Right forelimb (tissue), 1 donor: ENCODE data around the gene NINJ1.
A peak's percentile ranks its signal among the peaks of the same experiment; 100 is the strongest.
"Not testable (repeated sequence)": the region's sequence is repeated elsewhere in the genome, so short reads cannot be mapped to it uniquely, and the experiment has no call there.

Experiments
- DNase-seq: peaks from one replicate; pipeline ENCODE4 v3.0.0-alpha.2; 2018

Gene NINJ1

DNA sequence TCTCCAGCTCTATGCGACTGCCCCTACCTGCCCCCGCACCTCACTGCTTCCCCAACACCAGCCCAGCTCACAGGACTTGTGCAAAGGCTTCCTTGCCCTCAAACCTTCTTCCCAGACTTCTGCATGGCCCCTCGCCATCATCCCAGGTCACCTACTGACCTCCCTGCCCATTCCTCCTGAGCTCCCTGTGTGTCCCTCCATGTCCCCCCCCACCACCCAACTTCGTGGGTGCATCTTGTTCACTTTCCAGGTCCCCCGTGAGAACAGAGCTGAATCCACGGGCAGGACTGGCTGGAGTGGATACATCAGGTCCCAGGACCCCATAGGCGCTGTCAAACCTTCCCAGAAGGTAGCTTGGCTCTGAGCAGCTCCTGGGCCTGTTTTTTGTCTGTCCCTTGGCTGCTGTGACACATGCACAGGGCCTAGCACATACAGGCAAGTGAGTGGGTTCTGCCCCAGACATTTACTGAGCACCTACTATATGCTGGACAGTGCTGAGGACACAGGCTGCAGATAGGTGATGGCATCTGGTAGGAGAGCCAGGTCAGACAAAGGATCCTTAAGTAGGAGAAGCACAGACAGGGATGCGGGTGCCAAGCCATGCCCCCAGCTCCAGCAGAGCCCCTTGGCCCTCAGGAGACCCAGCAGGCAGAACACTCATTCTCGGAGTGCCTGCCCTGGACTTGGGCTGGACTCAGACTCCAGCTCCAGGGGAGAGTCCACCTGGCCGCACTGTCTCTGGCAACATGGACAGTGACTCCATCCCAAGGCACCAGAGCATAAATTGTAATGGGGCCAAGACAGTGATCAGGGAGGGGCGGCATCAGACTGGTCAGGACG, 15.0 kb downstream of the NINJ1 start:
- peak; percentile 37 for DNase-seq

- peak; percentile 31 for DNase-seq
Measured at GRCh38 chr9:93117924-93118862, 15.9 kb downstream of the NINJ1 start.

- not testable (repeated sequence) for DNase-seq
Measured at GRCh38 chr9:93117521-93117920, 16.5 kb downstream of the NINJ1 start.

DNA sequence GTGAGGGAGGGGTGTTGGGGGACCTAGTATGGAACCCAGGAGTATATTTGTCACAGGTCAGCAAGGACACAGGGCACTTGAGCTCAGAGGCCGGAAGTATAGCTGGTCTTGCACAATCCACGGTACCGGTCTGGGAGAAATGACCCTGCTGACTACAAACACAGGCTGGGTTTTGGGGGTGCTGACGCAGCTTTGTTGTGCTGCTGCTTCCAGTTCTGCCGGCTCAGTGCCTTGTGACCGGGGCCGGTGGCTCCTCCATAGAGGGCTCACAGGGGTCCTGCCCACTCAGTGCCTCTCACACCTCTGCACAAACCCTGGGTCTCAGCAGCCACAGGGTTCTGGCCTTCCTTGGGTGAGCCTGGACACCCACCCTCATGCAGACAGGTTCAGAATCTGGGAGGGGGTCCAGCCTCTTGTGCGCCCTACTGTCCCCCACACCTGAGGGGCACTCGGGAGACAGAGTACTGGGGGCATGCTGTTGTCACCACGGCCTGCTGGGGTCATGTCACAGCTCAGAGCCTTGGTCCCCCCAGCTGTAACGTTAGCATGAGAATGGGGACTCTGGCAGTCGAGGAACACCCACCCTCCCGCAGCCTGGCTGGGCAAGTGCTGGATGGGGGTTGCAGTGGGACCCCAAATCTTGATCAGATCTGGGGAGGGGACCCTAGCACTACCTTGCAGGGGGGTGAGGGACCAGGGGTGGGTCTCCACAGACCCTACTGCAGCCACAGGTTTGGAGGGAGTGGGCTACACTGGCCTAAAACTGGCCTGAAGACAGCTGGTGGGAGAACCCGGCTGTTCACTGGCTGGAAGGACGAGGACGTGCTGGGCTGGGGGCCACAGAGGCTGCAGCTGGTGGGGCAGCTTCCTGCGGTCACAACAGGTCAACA, 17.7 kb downstream of the NINJ1 start:
- peak; percentile 50 for DNase-seq

- DNase-seq, result peak; percentile 19
Measured at GRCh38 chr9:93115486-93116071, 18.5 kb downstream of the NINJ1 start.

DNA sequence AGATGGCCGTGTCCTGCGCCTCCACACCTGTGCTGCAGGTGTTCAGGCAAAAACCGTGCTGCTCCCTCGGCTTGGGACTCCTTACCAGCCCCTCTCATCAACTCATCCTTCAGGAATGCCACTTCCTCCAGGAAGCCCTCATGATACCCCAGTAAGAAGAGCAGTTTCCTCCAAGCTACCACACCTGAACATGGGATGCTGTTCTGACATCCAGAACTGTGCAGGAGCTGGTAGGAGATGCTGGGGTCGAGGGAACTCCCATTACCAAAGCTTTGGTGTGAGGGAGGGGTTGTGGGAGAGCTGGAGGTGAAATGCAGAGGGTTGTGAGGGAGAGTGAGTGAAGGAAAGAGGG, 19.1 kb downstream of the NINJ1 start:
- DNase-seq, result peak; percentile 22

- DNase-seq, result peak; percentile 41
Measured at GRCh38 chr9:93114169-93114983, 19.7 kb downstream of the NINJ1 start.

DNA sequence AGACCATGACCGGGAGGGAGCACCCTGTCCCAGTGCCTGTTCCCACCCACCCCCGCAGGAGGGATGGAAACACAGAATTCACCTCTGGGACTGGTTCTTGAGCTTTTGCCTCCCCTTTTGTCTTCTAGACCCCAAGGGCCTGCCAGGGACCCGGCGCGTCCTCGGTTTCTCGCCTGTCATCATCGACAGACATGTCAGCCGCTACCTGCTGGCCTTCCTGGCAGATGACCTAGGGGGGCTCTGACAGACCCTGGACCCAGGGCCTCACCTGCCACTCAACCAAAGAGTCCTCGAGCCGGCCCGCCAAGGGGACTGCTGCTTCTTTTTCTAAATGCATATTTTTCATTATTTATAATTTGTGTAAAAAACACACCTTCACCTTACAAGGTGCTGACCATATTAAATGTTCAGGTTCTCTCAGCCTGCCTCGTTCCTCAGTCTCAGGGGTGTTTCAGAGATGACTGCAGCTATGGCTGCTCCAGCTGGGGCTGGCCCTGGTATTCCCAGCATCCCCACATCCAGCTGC, 21.1 kb downstream of the NINJ1 start:
- DNase-seq, result no peak

GRCh38 chr9:93112116-93112863, 21.8 kb downstream of the NINJ1 start:
- DNase-seq, result peak; percentile 44

DNA sequence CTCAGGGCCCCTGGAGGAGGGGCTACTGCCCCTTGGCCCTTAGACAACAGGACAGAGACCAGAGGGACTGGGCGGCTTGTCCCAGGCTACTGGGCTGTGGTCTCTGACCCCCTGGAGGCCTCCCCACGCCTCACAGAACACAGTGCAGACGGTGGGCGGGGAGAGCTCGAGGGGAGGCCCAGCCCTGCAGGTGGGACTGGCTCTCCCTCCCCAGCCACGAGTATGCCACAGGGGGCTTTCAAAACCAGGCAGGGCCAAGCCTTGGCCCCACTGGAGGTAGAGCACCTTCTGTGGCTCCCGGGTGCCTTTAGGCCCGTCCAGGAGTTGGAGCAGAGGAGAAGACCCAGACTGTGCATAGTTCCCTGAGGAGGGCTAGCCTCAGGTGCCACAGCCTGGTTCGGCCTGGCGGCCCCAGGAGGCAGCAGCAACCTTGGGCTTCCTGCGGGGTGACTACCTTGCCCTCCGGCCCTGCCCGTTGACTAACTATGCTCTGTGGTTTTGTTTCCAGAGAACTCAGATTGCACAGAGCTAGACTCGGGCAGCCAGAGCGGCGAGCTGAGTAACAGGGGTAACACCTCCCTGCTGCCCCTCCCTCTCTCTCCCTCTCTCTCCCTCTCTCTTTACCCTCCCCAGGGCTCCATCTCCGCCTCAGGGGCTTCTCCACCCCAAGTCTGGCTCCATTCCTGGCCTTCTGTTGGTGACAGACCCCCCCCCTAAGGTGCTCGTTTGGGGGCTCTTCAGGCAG, 22.5 kb downstream of the NINJ1 start:
- DNase-seq, result peak; percentile 37

DNA sequence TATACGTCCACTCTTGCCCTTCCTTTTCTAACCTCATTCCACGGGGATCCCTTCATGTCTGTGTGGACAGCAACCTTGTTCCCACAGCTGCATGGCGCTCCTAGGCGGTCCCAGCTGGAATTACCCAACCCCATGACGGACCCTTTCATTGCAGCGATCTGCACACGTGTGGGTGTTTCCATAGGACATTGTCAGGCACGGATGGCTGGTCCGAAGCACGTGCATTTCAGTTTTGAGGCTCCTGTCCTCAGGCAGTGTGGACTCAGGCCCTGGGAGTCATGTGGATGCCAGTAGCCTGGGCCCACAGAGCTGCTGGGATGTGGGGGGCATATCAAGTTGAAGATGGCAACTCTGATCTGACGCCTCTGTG, 23.1 kb downstream of the NINJ1 start:
- peak; percentile 21 for DNase-seq

DNA sequence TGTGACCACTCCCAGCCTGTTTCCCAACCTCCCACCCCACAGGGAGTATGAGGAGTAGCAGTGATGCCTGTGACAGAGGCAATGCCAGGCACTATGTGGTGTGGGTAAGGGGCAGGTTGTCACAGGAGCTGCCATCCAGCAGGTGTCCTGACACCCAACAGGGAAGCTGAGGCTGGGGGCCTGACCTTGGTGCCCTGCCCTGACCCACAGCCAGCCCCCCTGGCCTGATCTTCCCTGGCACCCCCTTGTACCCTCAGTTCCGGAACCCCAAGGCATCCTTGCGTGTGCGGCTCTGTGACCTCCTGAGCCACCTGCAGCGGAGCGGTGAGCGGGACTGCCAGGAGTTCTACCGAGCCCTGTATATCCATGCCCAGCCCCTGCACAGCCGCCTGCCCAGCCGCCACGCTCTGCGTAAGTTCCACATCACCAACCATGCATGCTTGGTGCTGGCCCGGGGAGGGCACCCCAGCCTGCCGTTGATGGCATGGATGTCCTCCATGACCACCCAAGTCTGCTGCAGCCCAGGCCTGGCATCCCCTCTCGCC, 23.7 kb downstream of the NINJ1 start:
- peak; percentile 26 for DNase-seq

GRCh38 chr9:93108291-93109041, 25.6 kb downstream of the NINJ1 start:
- DNase-seq, result peak; percentile 36

GRCh38 chr9:93107825-93108161, 26.3 kb downstream of the NINJ1 start:
- DNase-seq, result peak; percentile 19

DNA sequence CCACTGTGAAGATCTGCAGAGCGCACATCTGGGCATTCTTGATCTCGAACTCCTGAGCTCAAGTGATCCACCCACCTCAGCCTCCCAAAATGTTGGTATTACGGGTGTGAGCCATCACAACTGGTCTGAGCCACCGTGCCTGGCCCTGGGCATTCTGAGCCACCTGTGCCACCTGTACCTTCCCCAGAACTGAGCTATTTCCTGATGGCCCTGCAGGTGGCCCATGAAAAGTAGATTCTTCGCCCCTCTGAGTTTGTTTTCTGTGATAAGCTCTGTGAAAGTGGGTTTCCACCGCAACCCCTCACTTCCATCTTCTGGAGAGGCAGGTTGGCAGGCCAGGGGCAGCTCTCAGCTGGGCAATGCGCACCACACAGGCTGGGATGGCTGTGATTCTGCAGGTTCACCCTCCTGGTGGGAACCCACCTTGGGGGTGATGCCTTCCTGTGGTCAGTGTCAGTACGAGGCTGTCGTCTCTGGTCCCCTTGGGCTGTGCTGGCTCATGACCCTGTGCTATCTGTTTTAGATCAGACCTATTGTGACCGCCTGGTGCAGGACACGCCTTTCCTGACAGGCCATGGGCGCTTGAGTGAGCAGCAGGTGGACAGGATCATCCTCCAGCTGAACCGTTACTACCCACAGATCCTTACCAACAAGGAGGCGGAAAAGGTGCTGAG, 26.8 kb downstream of the NINJ1 start:
- peak; percentile 18 for DNase-seq

DNA sequence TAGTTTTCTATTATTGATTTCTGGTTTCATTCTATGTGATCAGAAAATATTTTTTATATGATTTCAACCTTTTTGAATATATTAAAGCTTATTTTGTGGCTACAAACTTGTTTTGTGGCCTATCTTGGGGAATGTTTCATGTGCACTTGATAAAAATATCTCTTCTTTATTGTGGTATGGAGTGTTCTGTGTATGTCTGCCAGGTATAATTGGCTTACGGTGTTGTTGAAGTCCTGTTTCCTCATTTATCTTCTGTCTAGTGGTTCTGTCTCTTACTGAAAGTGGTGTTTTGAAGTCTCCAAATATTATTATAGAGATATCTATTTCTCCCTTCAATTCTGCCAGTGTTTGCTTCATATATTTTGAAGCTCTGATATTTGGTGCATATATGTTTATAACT, 28.4 kb downstream of the NINJ1 start:
- DNase-seq, result no peak

GRCh38 chr9:93101086-93101485, 33.0 kb downstream of the NINJ1 start:
- not testable (repeated sequence) for DNase-seq

DNA sequence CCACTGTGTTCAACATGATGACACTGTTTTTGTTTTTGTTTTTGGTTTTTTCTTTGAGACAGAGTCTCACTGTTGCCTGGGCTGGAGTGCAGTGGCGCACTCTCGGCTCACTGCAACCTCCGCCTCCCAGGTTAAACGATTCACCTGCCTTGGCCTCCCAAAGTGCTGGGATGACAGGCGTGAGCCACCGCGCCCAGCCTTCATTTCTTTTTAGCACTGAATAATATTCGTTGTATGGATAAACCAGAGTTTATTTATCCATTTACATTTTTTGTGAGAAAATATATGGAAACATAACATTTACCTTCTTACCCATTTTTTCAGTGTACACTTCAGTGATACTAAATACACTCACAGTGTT, 33.8 kb downstream of the NINJ1 start:
- DNase-seq, result no peak
